NCI-H460 (cell line): Measurements from ENCODE around the gene AXIN1. TPM values are rescaled to one million over a fixed set of nuclear protein-coding genes. Genes with fewer than 3 reads are reported as not detected.
"Not testable (repeated sequence)": the region's sequence is repeated elsewhere in the genome, so short reads cannot be mapped to it uniquely, and the experiment has no call there.

Experiments used
- DNase-seq: peaks from one replicate; pipeline ENCODE4 v3.0.0-alpha.2; 2016; ENCODE audit warnings: low read depth; ENCODE audit errors: extremely low read depth
- total RNA-seq: library from RNA; depleted of rRNA; stranded (reverse); fragments of >200 nt; shearing (Covaris generic); gene quantifications from 2 replicates; pipeline ENCODE4 v1.2.3, GENCODE V29; 2014

Gene AXIN1
- total RNA-seq, 1 experiment from 2014 or later = 35.7 TPM

- DNase-seq = not testable (repeated sequence)
Measured at GRCh38 chr16:334861-335632, 17.5 kb downstream of the AXIN1 start.

GRCh38 chr16:334164-334832, 18.2 kb downstream of the AXIN1 start:
- not testable (repeated sequence) for DNase-seq

- DNase-seq = no peak
Measured at GRCh38 chr16:333406-334094, 19.0 kb downstream of the AXIN1 start.

- not testable (repeated sequence) for DNase-seq
Measured at GRCh38 chr16:331181-331814, 21.2 kb downstream of the AXIN1 start.

- no peak for DNase-seq
Measured at GRCh38 chr16:330741-331140, 21.8 kb downstream of the AXIN1 start.

GRCh38 chr16:325375-326145, 27.0 kb downstream of the AXIN1 start:
- no peak for DNase-seq

- DNase-seq = no peak
Measured at GRCh38 chr16:324451-325334, 27.8 kb downstream of the AXIN1 start.

GRCh38 chr16:324201-324450, 28.4 kb downstream of the AXIN1 start:
- no peak for DNase-seq

GRCh38 chr16:322476-323143, 29.9 kb downstream of the AXIN1 start:
- DNase-seq = no peak

GRCh38 chr16:321532-321931, 31.0 kb downstream of the AXIN1 start:
- DNase-seq = no peak

GRCh38 chr16:320206-320605, 32.3 kb downstream of the AXIN1 start:
- DNase-seq = no peak

- no peak for DNase-seq
Measured at GRCh38 chr16:318628-319027, 33.9 kb downstream of the AXIN1 start.

- DNase-seq = no peak
Measured at GRCh38 chr16:317583-317982, 34.9 kb downstream of the AXIN1 start.

- DNase-seq = no peak
Measured at GRCh38 chr16:316741-317464, 35.6 kb downstream of the AXIN1 start.

GRCh38 chr16:314795-315299, 37.7 kb downstream of the AXIN1 start:
- no peak for DNase-seq

GRCh38 chr16:314351-314750, 38.2 kb downstream of the AXIN1 start:
- DNase-seq = no peak

GRCh38 chr16:311725-312124, 40.8 kb downstream of the AXIN1 start:
- DNase-seq = no peak

GRCh38 chr16:309476-309875, 43.0 kb downstream of the AXIN1 start:
- DNase-seq = no peak
